Measurements from ENCODE around the gene OR5AL1.
"Not testable (repeated sequence)": the region's sequence is repeated elsewhere in the genome, so short reads cannot be mapped to it uniquely, and the experiment has no call there.

The OR5AL1 gene

GRCh38 chr11:56412396-56412795 is at the start of gene OR5AL1:
TSS of gene OR5AL1 (plus strand) at chr11:56412696.
- no peak for DNase-seq

GRCh38 chr11:56375324-56375723 is 37.2 kb upstream of the OR5AL1 start, which contains the start of gene OR8U1:
TSS of gene OR8U1 (plus strand) at chr11:56375624. CDS start at chr11:56375624, 0 bp downstream.
- no peak for DNase-seq

- DNase-seq = no peak
These were observed 32.4 kb upstream of the OR5AL1 start for GRCh38 chr11:56380120-56380519.

GRCh38 chr11:56394381-56394780 is 18.1 kb upstream of the OR5AL1 start:
- DNase-seq = no peak

GRCh38 chr11:56396047-56396446 is 16.4 kb upstream of the OR5AL1 start:
- DNase-seq = no peak

- not testable (repeated sequence) for DNase-seq
These were observed 10.5 kb upstream of the OR5AL1 start for GRCh38 chr11:56401858-56402461.

- DNase-seq = no peak
These were observed 8.1 kb upstream of the OR5AL1 start for GRCh38 chr11:56404393-56404792.

- no peak for DNase-seq
These were observed 1.7 kb upstream of the OR5AL1 start for GRCh38 chr11:56410801-56411200.

- DNase-seq = no peak
These were observed 41.0 kb downstream of the OR5AL1 start for GRCh38 chr11:56453521-56453920.

GRCh38 chr11:56457076-56457475 is 44.6 kb downstream of the OR5AL1 start:
- no peak for DNase-seq
